Measurements from ENCODE around the gene B9D1.

- TF ChIP-seq POLR2AphosphoS5 (IDR thresholded peaks at IDR 0.05; ENCODE audit: low read depth, low read length) (no peak), SIN3A (IDR thresholded peaks at IDR 0.05; ENCODE audit: borderline replicate concordance, insufficient read depth, low read length) (no peak)
Measured at GRCh38 chr17:19301973-19302372, 60.5 kb downstream of the B9D1 start.

All from PFSK-1 (cell line).